Iris pigment epithelial cell (primary cell): Measurements from ENCODE around the gene CHST1.

ENCODE experiments used
- DNase-seq: peaks from one replicate; pipeline ENCODE4 v3.0.0-alpha.2; 2011; ENCODE audit warnings: low read depth

Gene CHST1

DNA sequence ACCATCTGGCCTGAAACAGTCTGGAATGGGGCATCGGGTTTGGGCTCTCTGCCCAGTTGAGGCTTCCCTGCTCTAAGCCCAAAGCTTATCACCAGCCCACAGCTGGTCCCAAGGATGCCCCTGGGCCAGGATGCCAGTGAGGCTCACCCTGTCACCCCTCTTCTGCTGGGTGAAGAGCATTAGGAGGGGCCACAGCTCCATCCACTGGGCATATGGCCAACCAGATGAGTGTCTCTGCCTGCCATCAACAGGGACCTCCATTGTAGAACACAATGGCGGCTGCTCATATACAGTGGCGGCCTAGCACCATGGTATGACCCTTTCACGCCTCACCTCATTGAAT lies 5.6 kb downstream of the CHST1 start:
- no peak for DNase-seq

- DNase-seq, result peak; percentile 8
Measured at GRCh38 chr11:45659031-45659817, 6.2 kb downstream of the CHST1 start.

GRCh38 chr11:45658292-45658991 lies 7.0 kb downstream of the CHST1 start:
- DNase-seq, result peak; percentile 83

- DNase-seq, result no peak
Measured at GRCh38 chr11:45657496-45658260, 7.7 kb downstream of the CHST1 start.

- DNase-seq, result no peak
Measured at GRCh38 chr11:45655831-45656230, 9.6 kb downstream of the CHST1 start.

DNA sequence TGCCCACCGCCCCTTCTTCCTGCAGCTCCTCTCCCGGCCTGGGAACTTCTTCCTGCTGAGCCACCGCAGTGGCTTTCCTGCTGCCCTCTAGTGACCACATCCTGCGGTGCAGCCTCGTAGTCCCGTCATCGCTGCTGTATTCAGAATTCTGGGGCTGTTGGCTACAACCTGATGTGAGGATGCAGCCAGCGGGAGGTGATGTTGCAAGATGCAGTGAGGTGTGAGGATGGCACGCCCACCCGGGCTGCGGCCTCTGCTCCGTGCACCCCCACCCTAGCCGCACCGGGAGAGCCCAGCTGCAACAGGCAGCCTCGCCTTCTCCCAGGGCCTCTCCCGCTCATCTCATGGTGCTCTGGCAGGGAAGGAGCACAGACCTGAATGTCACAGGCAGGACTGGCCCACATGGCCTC lies 10.1 kb downstream of the CHST1 start:
- peak; percentile 67 for DNase-seq

- DNase-seq, result no peak
Measured at GRCh38 chr11:45655012-45655283, 10.5 kb downstream of the CHST1 start.

DNA sequence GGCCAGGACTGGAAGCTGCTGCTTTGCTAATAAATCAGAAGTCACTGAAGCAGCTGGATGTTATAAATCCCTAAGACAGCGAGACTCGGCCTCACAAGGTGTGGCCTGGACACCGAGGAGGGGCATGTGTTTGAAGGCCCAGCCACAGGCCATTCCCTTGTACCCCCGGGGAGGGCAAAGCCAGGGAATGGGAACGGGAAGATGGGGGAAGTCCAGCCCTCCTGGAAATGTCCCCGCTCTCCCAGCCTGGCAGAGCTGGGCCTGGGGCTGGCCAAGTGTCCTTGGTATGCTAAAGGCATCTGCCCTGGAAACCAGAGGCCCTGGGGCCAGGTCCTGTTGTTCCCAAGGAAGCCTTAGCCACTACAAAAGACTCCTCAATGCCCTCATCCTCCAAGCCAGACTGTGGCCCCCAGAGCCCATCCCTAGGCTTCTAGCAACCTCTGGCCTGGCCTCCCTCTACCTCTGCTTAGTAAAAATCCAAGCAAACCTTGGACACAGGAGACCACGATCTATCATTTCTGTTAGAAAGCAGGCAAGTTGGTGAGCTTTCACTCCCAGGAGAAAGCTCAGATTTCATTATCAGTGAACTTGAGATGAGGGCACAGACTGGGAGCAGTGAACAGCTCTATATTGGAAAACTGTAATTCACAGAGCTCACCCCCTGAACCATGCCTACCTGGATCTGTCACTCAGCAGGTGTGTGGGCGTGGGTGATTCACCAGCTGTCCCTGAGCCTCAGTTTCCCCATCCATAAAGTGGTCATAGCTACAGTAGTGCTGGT lies 11.0 kb downstream of the CHST1 start:
- no peak for DNase-seq

- no peak for DNase-seq
Measured at GRCh38 chr11:45653277-45653676, 12.1 kb downstream of the CHST1 start.

DNA sequence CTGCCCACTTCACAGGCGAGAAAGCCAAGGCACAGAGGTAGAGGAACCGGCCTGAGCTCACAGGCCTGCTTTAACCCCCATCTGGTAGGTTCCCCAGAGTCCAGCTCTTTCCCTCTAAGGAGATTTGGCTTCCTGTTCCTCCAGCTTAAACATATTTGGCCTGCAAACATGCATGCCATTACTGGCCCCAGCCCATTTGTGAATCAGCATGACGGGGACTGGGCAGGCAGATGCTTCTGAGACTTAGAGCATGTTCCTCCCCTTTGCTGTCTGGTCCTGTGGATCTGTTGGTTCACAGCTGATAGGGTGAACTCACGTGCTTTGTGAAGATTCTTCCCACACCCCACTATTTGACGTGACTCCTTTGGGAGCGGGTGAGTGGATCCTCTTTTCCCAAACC lies 12.6 kb downstream of the CHST1 start:
- DNase-seq, result peak; percentile 42

- DNase-seq, result no peak
Measured at GRCh38 chr11:45651841-45652749, 13.3 kb downstream of the CHST1 start.

DNA sequence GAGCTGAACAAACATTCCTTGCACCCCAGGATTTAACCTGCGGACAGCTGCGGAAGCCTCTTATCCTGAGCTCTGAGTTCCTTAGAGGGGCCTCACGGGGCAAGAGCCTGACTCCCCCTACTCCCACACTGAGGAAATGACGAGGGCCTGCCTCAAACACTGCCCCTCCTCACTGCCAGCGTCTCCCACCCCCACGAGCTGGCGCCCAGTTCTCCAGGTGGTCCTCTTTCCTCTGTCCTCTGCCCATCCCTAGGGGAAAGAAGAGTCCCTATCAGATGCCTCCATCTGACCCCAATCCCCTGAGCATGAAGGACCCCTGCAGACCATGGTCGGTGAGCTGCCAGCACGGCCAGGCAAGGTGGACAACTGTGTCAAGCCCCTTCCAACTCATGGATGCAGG lies 14.3 kb downstream of the CHST1 start:
- no peak for DNase-seq

DNA sequence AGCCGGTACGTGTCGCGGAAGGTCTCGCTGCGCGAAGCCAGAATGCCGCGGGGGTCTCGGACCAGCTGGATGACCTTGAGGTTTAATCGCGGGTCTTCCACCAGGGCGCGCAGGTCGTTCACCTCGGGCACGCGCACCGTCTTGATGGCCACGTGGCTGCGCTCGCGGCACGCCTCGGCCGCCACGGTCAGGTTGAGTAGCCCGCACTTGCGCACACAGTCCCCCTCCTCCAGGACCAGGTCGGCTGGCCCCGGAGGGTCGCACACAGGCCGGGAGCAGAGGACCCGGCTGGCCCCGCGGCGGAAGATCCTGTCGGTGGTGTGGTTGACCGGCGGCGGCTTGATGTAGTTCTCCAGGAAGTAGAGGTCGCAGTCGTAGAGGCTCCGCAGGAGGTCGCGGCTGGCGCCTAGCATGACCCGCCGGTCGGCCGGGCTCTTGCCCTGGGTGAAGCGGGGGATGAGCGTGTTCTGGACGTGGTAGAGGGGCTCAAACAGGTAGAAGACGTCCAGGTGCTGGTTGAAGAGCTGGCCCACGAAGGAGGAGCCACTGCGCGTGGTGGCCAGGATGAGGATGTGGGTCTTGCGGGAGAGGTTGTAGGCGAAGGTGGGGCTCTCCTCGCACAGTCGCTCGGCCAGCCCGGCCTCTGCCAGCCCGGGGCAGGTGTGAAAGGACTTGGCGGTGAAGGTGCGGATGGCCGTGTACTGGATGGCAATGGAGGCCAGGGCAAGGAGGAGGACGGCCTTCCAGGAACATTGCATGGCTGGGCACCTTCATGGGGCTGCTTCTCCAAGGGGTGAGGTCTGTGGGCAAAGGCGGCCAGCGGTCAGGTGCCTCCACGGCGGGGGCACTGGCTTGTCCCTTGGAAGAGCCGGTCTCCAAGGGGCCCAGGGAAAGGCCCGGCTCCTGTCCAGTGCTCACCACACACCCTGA lies 15.0 kb downstream of the CHST1 start:
- no peak for DNase-seq

- DNase-seq, result no peak
Measured at GRCh38 chr11:45649544-45650165, 15.8 kb downstream of the CHST1 start.

- DNase-seq, result no peak
Measured at GRCh38 chr11:45648931-45649330, 16.5 kb downstream of the CHST1 start.

DNA sequence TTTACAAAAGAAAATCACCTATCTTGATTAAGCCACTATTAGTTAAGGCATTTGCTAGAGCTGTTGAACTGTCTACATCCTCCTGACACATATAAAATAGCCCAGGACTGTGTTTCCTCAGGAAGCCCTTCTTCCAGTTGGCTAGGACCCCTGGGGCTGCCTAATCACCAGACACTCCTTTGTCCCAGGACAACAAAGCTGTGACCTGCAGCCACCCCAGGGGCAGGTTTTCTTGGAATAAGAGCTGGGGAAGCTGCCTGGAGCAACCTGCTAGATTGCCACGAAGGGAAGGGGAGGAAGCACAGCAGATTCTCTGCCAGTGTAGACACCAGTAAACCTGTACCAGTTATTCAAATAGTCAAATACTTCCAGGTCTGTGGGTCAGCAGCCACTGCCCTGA lies 17.6 kb downstream of the CHST1 start:
- DNase-seq, result no peak

DNA sequence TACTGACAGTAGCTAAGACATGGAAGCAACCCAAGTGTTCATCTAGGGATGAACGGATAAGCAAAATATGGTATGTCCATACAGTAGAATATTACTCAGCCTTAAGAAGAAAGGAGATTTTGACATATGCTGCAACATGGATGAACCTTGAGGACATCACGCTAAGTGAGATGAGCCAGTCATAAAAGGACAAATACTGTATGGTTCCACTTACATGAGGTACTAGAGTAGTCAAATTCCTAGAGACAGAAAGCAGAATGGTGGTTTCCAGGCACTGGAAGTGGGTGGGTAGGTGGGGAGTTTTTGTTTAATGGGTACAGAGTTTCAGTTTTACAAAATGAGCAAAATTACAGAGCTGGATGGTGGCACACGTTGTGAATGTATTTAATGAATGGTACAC lies 18.1 kb downstream of the CHST1 start:
- no peak for DNase-seq

GRCh38 chr11:45646275-45646927 lies 19.0 kb downstream of the CHST1 start:
- DNase-seq, result peak; percentile 60
